Activated naive CD4-positive, alpha-beta T cell treated with anti-CD3 and anti-CD28 coated beads, Interleukin-2, amount 50 U/mL, for 24 hours (primary cell): Measurements from ENCODE around the gene EHMT1.
A peak's percentile ranks its signal among the peaks of the same experiment; 100 is the strongest.

Experiments
- H3K27ac Mint-ChIP-seq: one replicate; pipeline ENCODE4 v1.8.0; 2021; ENCODE audit warnings: mild to moderate bottlenecking, mixed read lengths
- H3K27me3 Mint-ChIP-seq: one replicate; pipeline ENCODE4 v1.8.0; 2021; ENCODE audit warnings: mixed read lengths
- H3K36me3 Mint-ChIP-seq: one replicate; pipeline ENCODE4 v1.8.0; 2021; ENCODE audit warnings: mixed read lengths
- H3K4me1 Mint-ChIP-seq: one replicate; pipeline ENCODE4 v1.8.0; 2021; ENCODE audit warnings: mixed read lengths
- H3K4me3 Mint-ChIP-seq: one replicate; pipeline ENCODE4 v1.8.0; 2021; ENCODE audit warnings: mild to moderate bottlenecking, mixed read lengths
- H3K9me3 Mint-ChIP-seq: one replicate; pipeline ENCODE4 v1.8.0; 2021; ENCODE audit warnings: mixed read lengths

EHMT1 gene

GRCh38 chr9:137606005-137606621 is 12.7 kb upstream of the EHMT1 start:
- Mint-ChIP-seq H3K4me1 (peaks cover 22% of the 10 kb centered on the region), H3K36me3 (no peaks in the 10 kb centered on the region), H3K27me3 (no peaks in the 10 kb centered on the region), H3K9me3 (no peaks in the 10 kb centered on the region), H3K4me3 (peak overlapping the region; percentile 82), H3K27ac (no peak overlapping the region)

GRCh38 chr9:137606734-137607138 is 12.1 kb upstream of the EHMT1 start:
- H3K9me3 Mint-ChIP-seq, result no peaks in the 10 kb centered on the region
- H3K4me1 Mint-ChIP-seq, result peaks cover 28% of the 10 kb centered on the region
- no peaks in the 10 kb centered on the region for H3K36me3 Mint-ChIP-seq
- H3K27me3 Mint-ChIP-seq, result no peaks in the 10 kb centered on the region
- peak overlapping the region; percentile 82 for H3K4me3 Mint-ChIP-seq
- peak overlapping the region; percentile 81 for H3K27ac Mint-ChIP-seq

- peak overlapping the region; percentile 81 for H3K27ac Mint-ChIP-seq
- peaks cover 33% of the 10 kb centered on the region for H3K4me1 Mint-ChIP-seq
- H3K4me3 Mint-ChIP-seq, result peak overlapping the region; percentile 82
- no peaks in the 10 kb centered on the region for H3K27me3 Mint-ChIP-seq
- H3K36me3 Mint-ChIP-seq, result no peaks in the 10 kb centered on the region
- H3K9me3 Mint-ChIP-seq, result no peaks in the 10 kb centered on the region
Observed at GRCh38 chr9:137607141-137607857, 11.5 kb upstream of the EHMT1 start.

GRCh38 chr9:137610944-137611343 is 7.9 kb upstream of the EHMT1 start:
- Mint-ChIP-seq H3K27ac (no peak overlapping the region), H3K36me3 (no peaks in the 10 kb centered on the region), H3K27me3 (no peaks in the 10 kb centered on the region), H3K4me3 (no peak overlapping the region), H3K4me1 (peaks cover 39% of the 10 kb centered on the region), H3K9me3 (no peaks in the 10 kb centered on the region)

- Mint-ChIP-seq H3K36me3 (no peaks in the 10 kb centered on the region), H3K27ac (peak overlapping the region; percentile 84), H3K4me1 (peaks cover 34% of the 10 kb centered on the region), H3K9me3 (no peaks in the 10 kb centered on the region), H3K4me3 (peak overlapping the region; percentile 40), H3K27me3 (no peaks in the 10 kb centered on the region)
Observed at GRCh38 chr9:137611623-137612609, 6.9 kb upstream of the EHMT1 start.

- Mint-ChIP-seq H3K36me3 (peaks cover 2% of the 10 kb centered on the region), H3K9me3 (no peaks in the 10 kb centered on the region), H3K27me3 (no peaks in the 10 kb centered on the region), H3K4me1 (peaks cover 33% of the 10 kb centered on the region), H3K4me3 (no peak overlapping the region), H3K27ac (no peak overlapping the region)
Observed at GRCh38 chr9:137612741-137613142, 6.1 kb upstream of the EHMT1 start.

GRCh38 chr9:137613259-137613658 is 5.5 kb upstream of the EHMT1 start:
- peaks cover 37% of the 10 kb centered on the region for H3K4me1 Mint-ChIP-seq
- H3K4me3 Mint-ChIP-seq, result no peak overlapping the region
- H3K27ac Mint-ChIP-seq, result no peak overlapping the region
- H3K36me3 Mint-ChIP-seq, result peaks cover 2% of the 10 kb centered on the region
- no peaks in the 10 kb centered on the region for H3K27me3 Mint-ChIP-seq
- no peaks in the 10 kb centered on the region for H3K9me3 Mint-ChIP-seq

GRCh38 chr9:137613738-137614523 is 4.9 kb upstream of the EHMT1 start:
- Mint-ChIP-seq H3K27me3 (no peaks in the 10 kb centered on the region), H3K9me3 (no peaks in the 10 kb centered on the region), H3K4me3 (no peak overlapping the region), H3K36me3 (peaks cover 2% of the 10 kb centered on the region), H3K4me1 (peaks cover 37% of the 10 kb centered on the region), H3K27ac (no peak overlapping the region)

- Mint-ChIP-seq H3K4me3 (no peak overlapping the region), H3K27ac (no peak overlapping the region), H3K4me1 (peaks cover 37% of the 10 kb centered on the region), H3K36me3 (peaks cover 3% of the 10 kb centered on the region), H3K9me3 (no peaks in the 10 kb centered on the region), H3K27me3 (no peaks in the 10 kb centered on the region)
Observed at GRCh38 chr9:137614631-137615386, 4.0 kb upstream of the EHMT1 start.

GRCh38 chr9:137615387-137615871 is 3.4 kb upstream of the EHMT1 start:
- Mint-ChIP-seq H3K27me3 (no peaks in the 10 kb centered on the region), H3K9me3 (no peaks in the 10 kb centered on the region), H3K4me3 (no peak overlapping the region), H3K36me3 (peaks cover 3% of the 10 kb centered on the region), H3K27ac (no peak overlapping the region), H3K4me1 (peaks cover 39% of the 10 kb centered on the region)

GRCh38 chr9:137619240-137620047 is 639 bp downstream of the EHMT1 start:
- Mint-ChIP-seq H3K27me3 (no peaks in the 10 kb centered on the region), H3K4me3 (peak overlapping the region; percentile 90), H3K27ac (peak overlapping the region; percentile 92), H3K36me3 (peaks cover 3% of the 10 kb centered on the region), H3K9me3 (no peaks in the 10 kb centered on the region), H3K4me1 (peaks cover 48% of the 10 kb centered on the region)

- peaks cover 3% of the 10 kb centered on the region for H3K36me3 Mint-ChIP-seq
- peak overlapping the region; percentile 92 for H3K27ac Mint-ChIP-seq
- peak overlapping the region; percentile 90 for H3K4me3 Mint-ChIP-seq
- H3K4me1 Mint-ChIP-seq, result peaks cover 49% of the 10 kb centered on the region
- H3K9me3 Mint-ChIP-seq, result no peaks in the 10 kb centered on the region
- H3K27me3 Mint-ChIP-seq, result no peaks in the 10 kb centered on the region
Observed at GRCh38 chr9:137620048-137620405, 1.2 kb downstream of the EHMT1 start.

- Mint-ChIP-seq H3K4me1 (peaks cover 55% of the 10 kb centered on the region), H3K27me3 (no peaks in the 10 kb centered on the region), H3K4me3 (peak overlapping the region; percentile 90), H3K27ac (no peak overlapping the region), H3K36me3 (peaks cover 3% of the 10 kb centered on the region), H3K9me3 (no peaks in the 10 kb centered on the region)
Observed at GRCh38 chr9:137620581-137620980, 1.8 kb downstream of the EHMT1 start.
